Uterus (tissue), 4 donors: Measurements from ENCODE around the gene GAS7. TPM values are rescaled to one million over a fixed set of nuclear protein-coding genes. Genes with fewer than 3 reads are reported as not detected.

Experiments used
- DNase-seq, 2 donors: peaks; one replicate each; pipeline ENCODE4 v3.0.0-alpha.2; 2019 to 2020
- H3K27ac ChIP-seq, 2 donors: fragments of 200-600 bp; sonication (generic); 1 replicate in 1 of 2; 2 replicates in 1 of 2; pipeline ENCODE4 v1.5.1; 2016 to 2018
- H3K27me3 ChIP-seq, 2 donors: fragments of 200-600 bp; sonication (generic); one replicate each; pipeline ENCODE4 v1.5.1; 2018 to 2019; ENCODE audit warnings: control low read depth in 1 of 2
- H3K36me3 ChIP-seq, 2 donors: fragments of 200-600 bp; sonication (generic); one replicate each; pipeline ENCODE4 v1.5.1; 2019; ENCODE audit warnings: control low read depth in 1 of 2
- H3K4me1 ChIP-seq, 2 donors: fragments of 200-600 bp; sonication (generic); one replicate each; pipeline ENCODE4 v1.5.1; 2018 to 2019; ENCODE audit warnings: control low read depth in 1 of 2
- H3K4me3 ChIP-seq, 2 donors: fragments of 200-600 bp; sonication (generic); 1 replicate in 1 of 2; 2 replicates in 1 of 2; pipeline ENCODE4 v1.5.1; 2018 to 2019; ENCODE audit warnings: mild to moderate bottlenecking in 1 of 2
- H3K9me3 ChIP-seq, 2 donors: fragments of 200-600 bp; sonication (generic); one replicate each; pipeline ENCODE4 v1.5.1; 2019; ENCODE audit warnings: control low read depth in 1 of 2
- POLR2A ChIP-seq, 2 donors: fragments of 450-650 bp; IDR thresholded peaks; one replicate each; pipeline ENCODE4 v1.6.1; 2016; ENCODE audit warnings: antibody characterized with exemption in 2 of 2, mild to moderate bottlenecking in 1 of 2, moderate library complexity in 1 of 2
- intact Hi-C: fragments of 100-400 bp; cut with DNase I; formaldehyde crosslinking; loops from one replicate; pipeline ENCODE4 v1.15.1; 2023; ENCODE audit warnings: low total_unique reads
- total RNA-seq, 4 donors: library from RNA; depleted of rRNA in 3 of 4; stranded (reverse); fragments of >200 nt in 3 of 4; gene quantifications; one replicate each; pipeline versions ENCODE4 v1.1.0 to v1.2.4, GENCODE V29; 2014 to 2023
- TF ChIP-seq, protein P1 (sequence below), 4 experiments: fragments of 200-600 bp in 2 of 4; fragments of 450-650 bp in 2 of 4; sonication (generic) in 2 of 4; IDR thresholded peaks; one replicate each; pipeline ENCODE4 v1.5.1; 2016 to 2019; ENCODE audit warnings: antibody characterized with exemption in 4 of 4, mild to moderate bottlenecking in 2 of 4, moderate library complexity in 1 of 4
- donor health status: DM: yes; HTN: yes; CAD: no.

The GAS7 gene
- total RNA-seq, 4 donors from 2014 or later = 12.8 to 95.9 (median 40.8) TPM

DNA sequence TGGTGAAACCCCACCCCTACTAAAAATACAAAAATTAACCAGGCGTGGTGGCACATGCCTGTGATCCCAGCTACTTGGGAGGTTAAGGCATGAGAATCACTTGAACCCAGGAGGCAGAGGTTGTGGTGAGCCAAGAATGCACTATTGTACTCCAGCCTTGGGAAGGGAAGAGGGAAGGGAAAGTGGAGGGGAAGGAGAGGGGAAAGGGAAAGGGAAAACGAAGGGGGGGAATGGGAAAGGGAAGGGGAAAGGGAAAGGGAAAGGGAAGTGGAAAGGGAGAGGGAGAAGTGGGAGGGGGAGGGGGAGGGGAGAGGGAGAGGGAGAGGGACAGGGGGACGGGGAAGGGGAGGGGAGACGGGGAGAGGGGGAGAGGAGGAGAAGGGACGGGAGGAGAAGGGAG lies 122.5 kb downstream of the GAS7 start:
- Histone ChIP-seq H3K4me3 (no peak overlapping the region), H3K9me3 (no peaks in the 10 kb centered on the region), H3K4me1 (no peaks in the 10 kb centered on the region), H3K36me3 (no peaks in the 10 kb centered on the region), H3K27ac (no peak overlapping the region), H3K27me3 (no peaks in the 10 kb centered on the region)
- DNase-seq = no peak
- no peak for TF ChIP-seq POLR2A (IDR thresholded peaks at IDR 0.05)
- TF ChIP-seq, protein P1, sequence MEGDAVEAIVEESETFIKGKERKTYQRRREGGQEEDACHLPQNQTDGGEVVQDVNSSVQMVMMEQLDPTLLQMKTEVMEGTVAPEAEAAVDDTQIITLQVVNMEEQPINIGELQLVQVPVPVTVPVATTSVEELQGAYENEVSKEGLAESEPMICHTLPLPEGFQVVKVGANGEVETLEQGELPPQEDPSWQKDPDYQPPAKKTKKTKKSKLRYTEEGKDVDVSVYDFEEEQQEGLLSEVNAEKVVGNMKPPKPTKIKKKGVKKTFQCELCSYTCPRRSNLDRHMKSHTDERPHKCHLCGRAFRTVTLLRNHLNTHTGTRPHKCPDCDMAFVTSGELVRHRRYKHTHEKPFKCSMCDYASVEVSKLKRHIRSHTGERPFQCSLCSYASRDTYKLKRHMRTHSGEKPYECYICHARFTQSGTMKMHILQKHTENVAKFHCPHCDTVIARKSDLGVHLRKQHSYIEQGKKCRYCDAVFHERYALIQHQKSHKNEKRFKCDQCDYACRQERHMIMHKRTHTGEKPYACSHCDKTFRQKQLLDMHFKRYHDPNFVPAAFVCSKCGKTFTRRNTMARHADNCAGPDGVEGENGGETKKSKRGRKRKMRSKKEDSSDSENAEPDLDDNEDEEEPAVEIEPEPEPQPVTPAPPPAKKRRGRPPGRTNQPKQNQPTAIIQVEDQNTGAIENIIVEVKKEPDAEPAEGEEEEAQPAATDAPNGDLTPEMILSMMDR (IDR thresholded peaks at IDR 0.05) = no peak
- intact Hi-C loops = no loop called here

DNA sequence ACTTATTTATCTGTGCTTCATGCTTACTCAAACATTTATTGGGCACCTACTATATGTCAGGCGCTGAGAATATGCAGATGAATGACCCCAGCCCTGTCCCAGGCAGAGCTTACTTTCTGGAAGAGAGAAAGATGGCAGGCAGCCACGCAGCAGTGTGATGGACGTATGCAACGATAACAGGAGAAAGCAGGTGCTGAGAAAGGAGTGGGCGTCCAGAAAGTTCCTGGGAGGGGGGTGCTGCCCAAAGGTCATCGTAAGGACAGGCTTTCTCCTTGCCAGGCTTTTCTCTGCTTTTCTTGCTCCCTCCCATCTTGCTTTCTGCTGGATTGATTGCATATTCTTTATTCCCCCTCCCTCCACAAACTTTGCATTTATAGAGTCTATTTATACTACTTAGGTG lies 124.5 kb downstream of the GAS7 start:
- peaks cover under 1 to 6% of the 10 kb centered on the region in 2 donors for H3K4me1 ChIP-seq
- TF ChIP-seq POLR2A (IDR thresholded peaks at IDR 0.05) = no peak
- TF ChIP-seq, protein P1 (IDR thresholded peaks at IDR 0.05) = no peak
- H3K9me3 ChIP-seq = no peaks in the 10 kb centered on the region
- intact Hi-C loops = no loop called here
- peak in 1 of 2 donors; percentile 19 for DNase-seq
- no peak overlapping the region for H3K27ac ChIP-seq
- H3K4me3 ChIP-seq = no peak overlapping the region
- no peaks in the 10 kb centered on the region for H3K27me3 ChIP-seq
- no peaks in the 10 kb centered on the region for H3K36me3 ChIP-seq

DNA sequence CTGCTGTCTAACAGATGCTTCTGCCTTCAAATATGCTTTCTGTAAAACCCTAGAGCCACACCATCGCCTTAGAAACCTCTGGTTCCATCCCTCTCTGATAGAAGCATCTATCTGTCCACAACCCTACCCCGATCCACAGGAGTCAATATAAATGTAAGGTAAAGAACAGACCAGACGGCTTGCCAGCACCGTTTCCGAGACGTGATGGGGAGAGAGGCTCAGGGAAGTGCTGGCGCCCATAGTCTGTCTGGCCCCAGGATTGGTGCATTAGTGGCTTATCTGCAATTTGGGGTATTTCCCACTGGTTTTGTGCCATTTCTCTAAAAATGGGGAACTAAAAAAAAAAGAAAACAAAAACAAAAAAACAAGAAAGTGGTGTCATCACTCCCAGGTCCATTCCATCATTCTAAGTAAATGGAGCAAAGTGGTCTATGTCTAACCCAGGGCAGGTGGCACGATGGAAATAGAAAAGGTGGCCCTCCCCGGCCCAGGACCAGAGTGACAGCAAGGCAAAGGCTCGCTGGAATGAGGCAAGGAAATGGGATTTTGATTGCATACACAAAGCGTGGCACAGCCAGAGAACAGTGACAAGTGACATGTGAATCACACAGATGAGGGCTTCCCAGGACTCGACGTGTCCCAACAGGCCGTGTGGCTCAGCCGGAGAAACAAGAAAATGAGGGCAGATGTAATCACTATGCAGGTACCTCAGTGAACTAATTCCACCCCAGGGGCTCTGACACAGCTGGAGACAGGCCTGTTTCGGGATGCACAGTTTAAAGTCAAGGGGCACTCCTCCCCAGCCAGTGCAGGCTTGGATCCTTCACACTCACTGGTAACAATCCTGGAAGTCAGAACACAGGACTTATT lies 125.6 kb downstream of the GAS7 start:
- H3K27me3 ChIP-seq = no peaks in the 10 kb centered on the region
- H3K9me3 ChIP-seq = no peaks in the 10 kb centered on the region
- no peak overlapping the region for H3K4me3 ChIP-seq
- no peak for TF ChIP-seq POLR2A (IDR thresholded peaks at IDR 0.05)
- H3K36me3 ChIP-seq = no peaks in the 10 kb centered on the region
- DNase-seq = peak in 1 of 2 donors; percentile 8
- intact Hi-C loops = no loop called here
- H3K27ac ChIP-seq = no peak overlapping the region
- peaks cover 6 to 9% of the 10 kb centered on the region in 2 donors for H3K4me1 ChIP-seq

DNA sequence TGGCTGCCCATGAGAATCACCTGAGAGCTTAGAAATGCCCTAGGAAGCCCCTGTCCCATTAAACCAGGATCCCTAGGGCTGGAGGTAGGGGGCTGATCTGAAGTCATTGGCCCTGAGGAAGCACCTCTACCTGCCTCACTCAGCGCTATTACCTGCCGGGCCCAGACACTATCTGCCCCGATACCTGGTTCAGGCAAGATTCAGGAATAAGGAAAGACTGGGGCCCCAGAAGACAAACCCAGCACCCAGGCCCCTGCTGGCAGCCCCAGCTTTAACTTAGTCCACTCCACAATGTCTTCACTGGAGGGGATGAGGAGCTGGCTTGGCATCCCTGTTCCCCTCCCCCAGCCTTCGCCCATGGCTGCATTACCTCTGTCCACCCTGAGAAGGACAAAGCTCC lies 126.3 kb downstream of the GAS7 start:
- TF ChIP-seq, protein P1 (IDR thresholded peaks at IDR 0.05) = no peak
- no peak for TF ChIP-seq POLR2A (IDR thresholded peaks at IDR 0.05)
- peak in 1 of 2 donors; percentile 12 for DNase-seq
- no peaks in the 10 kb centered on the region for H3K36me3 ChIP-seq
- no peaks in the 10 kb centered on the region for H3K9me3 ChIP-seq
- H3K27ac ChIP-seq = no peak overlapping the region
- no peak overlapping the region for H3K4me3 ChIP-seq
- intact Hi-C loops = no loop called here
- peaks cover 6 to 9% of the 10 kb centered on the region in 2 donors for H3K4me1 ChIP-seq
- H3K27me3 ChIP-seq = no peaks in the 10 kb centered on the region

DNA sequence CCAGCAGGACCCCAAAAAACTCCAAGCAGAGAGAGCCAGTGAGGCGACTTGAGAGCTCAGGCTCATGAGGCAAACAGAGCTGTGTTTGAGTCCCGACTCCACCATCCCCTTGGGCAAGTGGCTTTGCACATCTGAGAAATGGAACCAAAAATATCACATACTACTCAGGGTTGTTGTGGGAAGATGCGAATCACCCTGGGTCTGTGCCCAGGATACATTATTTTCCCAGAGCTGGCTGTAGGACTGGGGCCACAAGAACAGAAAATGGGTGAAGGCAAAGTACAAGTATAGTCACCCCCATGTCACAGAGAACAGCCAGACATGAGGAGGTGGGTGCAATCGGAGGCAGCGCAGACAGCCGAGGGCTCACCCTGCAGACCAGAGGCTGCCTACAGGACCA lies 127.3 kb downstream of the GAS7 start:
- no peak for TF ChIP-seq POLR2A (IDR thresholded peaks at IDR 0.05)
- TF ChIP-seq, protein P1 (IDR thresholded peaks at IDR 0.05) = no peak
- peak overlapping the region in 1 of 2 donors; percentile 27 for H3K27ac ChIP-seq

More for the DNA sequence above, 127.3 kb downstream of the GAS7 start:
- Histone ChIP-seq H3K27me3 (no peaks in the 10 kb centered on the region), H3K4me3 (no peak overlapping the region), H3K9me3 (no peaks in the 10 kb centered on the region), H3K4me1 (peaks cover 6 to 9% of the 10 kb centered on the region in 2 donors), H3K36me3 (no peaks in the 10 kb centered on the region)
- intact Hi-C loops = no loop called here
- DNase-seq = peak in 1 of 2 donors; percentile 14
